GM19035 (cell line): ENCODE measurements around the gene MUC20.
"Not testable (repeated sequence)": the region's sequence is repeated elsewhere in the genome, so short reads cannot be mapped to it uniquely, and the experiment has no call there.

Experiments
- ATAC-seq: cut with Tn5 transposase; IDR thresholded peaks from one replicate; pipeline ENCODE4 v1.9.1; 2021; ENCODE audit not compliant: unreplicated experiment

MUC20 gene

GRCh38 chr3:195710126-195710905 lies 10.5 kb upstream of the MUC20 start:
- not testable (repeated sequence) for ATAC-seq

- ATAC-seq: not testable (repeated sequence)
Observed at GRCh38 chr3:195711091-195711812, 9.5 kb upstream of the MUC20 start.

- ATAC-seq: no peak
Observed at GRCh38 chr3:195711813-195712534, 8.8 kb upstream of the MUC20 start.

- ATAC-seq: not testable (repeated sequence)
Observed at GRCh38 chr3:195712535-195712910, 8.3 kb upstream of the MUC20 start.

GRCh38 chr3:195713150-195713549 lies 7.6 kb upstream of the MUC20 start:
- not testable (repeated sequence) for ATAC-seq

GRCh38 chr3:195714380-195715011 lies 6.3 kb upstream of the MUC20 start:
- ATAC-seq: no peak

GRCh38 chr3:195715134-195715533 lies 5.6 kb upstream of the MUC20 start:
- no peak for ATAC-seq

- ATAC-seq: no peak
Observed at GRCh38 chr3:195715583-195716266, 5.1 kb upstream of the MUC20 start.

- ATAC-seq: no peak
Observed at GRCh38 chr3:195717416-195717815, 3.4 kb upstream of the MUC20 start.

GRCh38 chr3:195717852-195718476 lies 2.8 kb upstream of the MUC20 start:
- ATAC-seq: no peak

GRCh38 chr3:195718477-195718984 lies 2.2 kb upstream of the MUC20 start:
- no peak for ATAC-seq

GRCh38 chr3:195719514-195720254 lies 1.1 kb upstream of the MUC20 start:
- not testable (repeated sequence) for ATAC-seq

GRCh38 chr3:195722139-195722995 lies 1.6 kb downstream of the MUC20 start:
- ATAC-seq: not testable (repeated sequence)

- not testable (repeated sequence) for ATAC-seq
Observed at GRCh38 chr3:195722996-195723345, 2.2 kb downstream of the MUC20 start.

- ATAC-seq: not testable (repeated sequence)
Observed at GRCh38 chr3:195724363-195724762, 3.6 kb downstream of the MUC20 start.

- not testable (repeated sequence) for ATAC-seq
Observed at GRCh38 chr3:195725916-195726740, 5.3 kb downstream of the MUC20 start.

GRCh38 chr3:195727606-195728195 lies 6.9 kb downstream of the MUC20 start:
- no peak for ATAC-seq
